Activated CD4-positive, alpha-beta T cell treated with anti-CD3 and anti-CD28 coated beads, Interleukin-2, Interleukin-6, amounts not matched to agents 100 ng/mL and 50 ng/mL, durations not matched to agents 16 hours and 8 hours (primary cell): ENCODE measurements around the gene TMEM63B.
A peak's percentile ranks its signal among the peaks of the same experiment; 100 is the strongest.

Experiments used
- DNase-seq: peaks from one replicate; pipeline ENCODE4 v3.0.0-alpha.2; 2020

Gene TMEM63B

GRCh38 chr6:44145839-44146238, 18.5 kb downstream of the TMEM63B start:
- DNase-seq: no peak

GRCh38 chr6:44146685-44147084, 19.3 kb downstream of the TMEM63B start:
- DNase-seq: no peak

- no peak for DNase-seq
These were observed 19.9 kb downstream of the TMEM63B start for GRCh38 chr6:44147256-44147655.

GRCh38 chr6:44148306-44148705, 21.0 kb downstream of the TMEM63B start:
- DNase-seq: no peak

GRCh38 chr6:44149369-44150012, 22.1 kb downstream of the TMEM63B start:
- DNase-seq: no peak

- no peak for DNase-seq
These were observed 23.1 kb downstream of the TMEM63B start for GRCh38 chr6:44150317-44150917.

GRCh38 chr6:44151348-44152108, 24.2 kb downstream of the TMEM63B start:
- peak; percentile 87 for DNase-seq

- DNase-seq: no peak
These were observed 24.7 kb downstream of the TMEM63B start for GRCh38 chr6:44152109-44152461.

- no peak for DNase-seq
These were observed 25.2 kb downstream of the TMEM63B start for GRCh38 chr6:44152533-44152932.

- DNase-seq: no peak
These were observed 26.7 kb downstream of the TMEM63B start for GRCh38 chr6:44154067-44154466.

- no peak for DNase-seq
These were observed 29.3 kb downstream of the TMEM63B start for GRCh38 chr6:44156494-44157151.

- DNase-seq: no peak
These were observed 29.8 kb downstream of the TMEM63B start for GRCh38 chr6:44157152-44157521.

- DNase-seq: no peak
These were observed 31.4 kb downstream of the TMEM63B start, which contains the start of gene CAPN11 for GRCh38 chr6:44158770-44159228. TSS of gene CAPN11 (plus strand) at chr6:44158820. CDS start at chr6:44158849, 29 bp downstream.

- no peak for DNase-seq
These were observed 34.6 kb downstream of the TMEM63B start for GRCh38 chr6:44161997-44162338.

GRCh38 chr6:44162876-44163625, 35.7 kb downstream of the TMEM63B start:
- DNase-seq: no peak

GRCh38 chr6:44166116-44166515, 38.8 kb downstream of the TMEM63B start:
- no peak for DNase-seq

- no peak for DNase-seq
These were observed 39.3 kb downstream of the TMEM63B start for GRCh38 chr6:44166591-44167184.

GRCh38 chr6:44167567-44167966, 40.2 kb downstream of the TMEM63B start:
- DNase-seq: no peak

- DNase-seq: no peak
These were observed 41.8 kb downstream of the TMEM63B start for GRCh38 chr6:44169154-44169553.

- no peak for DNase-seq
These were observed 42.7 kb downstream of the TMEM63B start for GRCh38 chr6:44169886-44170570.

- no peak for DNase-seq
These were observed 44.7 kb downstream of the TMEM63B start for GRCh38 chr6:44171899-44172546.
